ENCODE results near the gene SARNP.

- TF ChIP-seq EZH2 (IDR thresholded peaks at IDR 0.05; ENCODE audit: low read length, missing control alignments): no peak
- TF ChIP-seq, protein P1, sequence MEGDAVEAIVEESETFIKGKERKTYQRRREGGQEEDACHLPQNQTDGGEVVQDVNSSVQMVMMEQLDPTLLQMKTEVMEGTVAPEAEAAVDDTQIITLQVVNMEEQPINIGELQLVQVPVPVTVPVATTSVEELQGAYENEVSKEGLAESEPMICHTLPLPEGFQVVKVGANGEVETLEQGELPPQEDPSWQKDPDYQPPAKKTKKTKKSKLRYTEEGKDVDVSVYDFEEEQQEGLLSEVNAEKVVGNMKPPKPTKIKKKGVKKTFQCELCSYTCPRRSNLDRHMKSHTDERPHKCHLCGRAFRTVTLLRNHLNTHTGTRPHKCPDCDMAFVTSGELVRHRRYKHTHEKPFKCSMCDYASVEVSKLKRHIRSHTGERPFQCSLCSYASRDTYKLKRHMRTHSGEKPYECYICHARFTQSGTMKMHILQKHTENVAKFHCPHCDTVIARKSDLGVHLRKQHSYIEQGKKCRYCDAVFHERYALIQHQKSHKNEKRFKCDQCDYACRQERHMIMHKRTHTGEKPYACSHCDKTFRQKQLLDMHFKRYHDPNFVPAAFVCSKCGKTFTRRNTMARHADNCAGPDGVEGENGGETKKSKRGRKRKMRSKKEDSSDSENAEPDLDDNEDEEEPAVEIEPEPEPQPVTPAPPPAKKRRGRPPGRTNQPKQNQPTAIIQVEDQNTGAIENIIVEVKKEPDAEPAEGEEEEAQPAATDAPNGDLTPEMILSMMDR (conservative IDR thresholded peaks at IDR 0.05 in 1 of 2, IDR thresholded peaks at IDR 0.05 in 1 of 2; ENCODE audit: low read depth in 1 of 2, low read length in 2 of 2): no peak
Measured at GRCh38 chr12:55849616-55850343, 32.3 kb upstream of the SARNP start.
